K562 (cell line): ENCODE data around the gene RWDD3. TPM values are rescaled to one million over a fixed set of nuclear protein-coding genes. Genes with fewer than 3 reads are reported as not detected.

Source experiments
- CCNT2 ChIP-seq: IDR thresholded peaks from 2 replicates; pipeline ENCODE4 v1.6.1; 2011; ENCODE audit warnings: borderline replicate concordance, low read depth, mild to moderate bottlenecking, moderate library complexity, mixed read lengths, low read length; ENCODE audit not compliant: insufficient read length; ENCODE audit errors: extremely low read depth
- ETV5 ChIP-seq: sonication (generic); formaldehyde crosslinking; IDR thresholded peaks from 2 replicates; pipeline ENCODE4 v1.4.0; 2020; ENCODE audit warnings: low read depth, mild to moderate bottlenecking, missing genetic modification reagents
- FOXM1 ChIP-seq, 2 experiments: fragments of 450-650 bp in 1 of 2; sonication (generic) in 1 of 2; formaldehyde crosslinking in 1 of 2; IDR thresholded peaks; 2 replicates each; pipeline versions ENCODE4 v1.6.1 to v1.9.0; 2017 to 2022; ENCODE audit warnings: low read depth in 2 of 2, mild to moderate bottlenecking in 2 of 2, missing genetic modification reagents in 1 of 2, moderate library complexity in 1 of 2
- KDM4B ChIP-seq, 2 experiments: fragments of 450-650 bp in 1 of 2; sonication (generic) in 1 of 2; IDR thresholded peaks; 2 replicates each; pipeline ENCODE4 v1.6.1; 2016 to 2017; ENCODE audit warnings: borderline replicate concordance in 2 of 2, antibody characterized with exemption in 1 of 2, low read depth in 1 of 2, mild to moderate bottlenecking in 1 of 2
- OTX1 ChIP-seq: fragments of 450-650 bp; formaldehyde crosslinking; IDR thresholded peaks from 2 replicates; pipeline ENCODE4 v1.4.0; 2022; ENCODE audit warnings: mild to moderate bottlenecking
- SREBF1 ChIP-seq: fragments of 150-350 bp; IDR thresholded peaks from 2 replicates; pipeline ENCODE4 v1.6.1; 2014; ENCODE audit warnings: antibody characterized with exemption, low read depth, low read length, borderline replicate concordance
- ZC3H4 ChIP-seq: sonication (generic); formaldehyde crosslinking; IDR thresholded peaks from 2 replicates; pipeline ENCODE4 v1.9.0; 2021; ENCODE audit warnings: missing genetic modification reagents, borderline replicate concordance
- polyA plus RNA-seq, 8 experiments: library from polyadenylated mRNA; depleted of rRNA in 4 of 8; stranded (reverse) in 5 of 8; unstranded in 3 of 8; fragments of >200 nt; fragmentation: Nextera tagmentation in 2 of 8; fragmentation: Illumina TruSeq in 1 of 8; extraction: Ambion mirVana in 2 of 8; extraction: Trizol in 1 of 8; gene quantifications; 2 replicates each; pipeline versions ENCODE4 v1.2.1 to v1.2.3, GENCODE V29; 2011 to 2014; ENCODE audit warnings: inconsistent platforms in 1 of 8, missing spikeins in 1 of 8
- total RNA-seq, 7 experiments: library from RNA; depleted of rRNA in 6 of 7; stranded (reverse); fragments of >200 nt in 6 of 7; fragmentation: Illumina TruSeq in 2 of 7; extraction: Trizol in 2 of 7; gene quantifications; 2 replicates each; pipeline versions ENCODE4 v1.2.1 to v1.2.3, GENCODE V29; 2011 to 2021; ENCODE audit warnings: low replicate concordance in 1 of 7
- TF ChIP-seq, protein P1 (sequence below): fragments of 450-650 bp; IDR thresholded peaks from 2 replicates; pipeline ENCODE4 v1.6.1; 2014; ENCODE audit warnings: low read depth, mild to moderate bottlenecking, moderate library complexity, borderline replicate concordance
- TF ChIP-seq, protein P2 (sequence below), 2 experiments: fragments of 200-800 bp in 1 of 2; sonication (Bioruptor generic) in 1 of 2; sonication (generic) in 1 of 2; formaldehyde crosslinking in 1 of 2; IDR thresholded peaks in 1 of 2; conservative IDR thresholded peaks in 1 of 2; 2 replicates each; pipeline versions ENCODE4 v1.5.0 to v1.6.1; 2016 to 2020; ENCODE audit warnings: missing compliant biosample characterization in 1 of 2, missing genetic modification characterization in 1 of 2, missing genetic modification reagents in 1 of 2

RWDD3 gene
- total and polyA plus RNA-seq, 9 of the 15 experiments (the other 6 are each of a cell fraction or from before 2014, with no cell fraction given) = 21.6 to 65.0 (median 34.9) TPM

DNA sequence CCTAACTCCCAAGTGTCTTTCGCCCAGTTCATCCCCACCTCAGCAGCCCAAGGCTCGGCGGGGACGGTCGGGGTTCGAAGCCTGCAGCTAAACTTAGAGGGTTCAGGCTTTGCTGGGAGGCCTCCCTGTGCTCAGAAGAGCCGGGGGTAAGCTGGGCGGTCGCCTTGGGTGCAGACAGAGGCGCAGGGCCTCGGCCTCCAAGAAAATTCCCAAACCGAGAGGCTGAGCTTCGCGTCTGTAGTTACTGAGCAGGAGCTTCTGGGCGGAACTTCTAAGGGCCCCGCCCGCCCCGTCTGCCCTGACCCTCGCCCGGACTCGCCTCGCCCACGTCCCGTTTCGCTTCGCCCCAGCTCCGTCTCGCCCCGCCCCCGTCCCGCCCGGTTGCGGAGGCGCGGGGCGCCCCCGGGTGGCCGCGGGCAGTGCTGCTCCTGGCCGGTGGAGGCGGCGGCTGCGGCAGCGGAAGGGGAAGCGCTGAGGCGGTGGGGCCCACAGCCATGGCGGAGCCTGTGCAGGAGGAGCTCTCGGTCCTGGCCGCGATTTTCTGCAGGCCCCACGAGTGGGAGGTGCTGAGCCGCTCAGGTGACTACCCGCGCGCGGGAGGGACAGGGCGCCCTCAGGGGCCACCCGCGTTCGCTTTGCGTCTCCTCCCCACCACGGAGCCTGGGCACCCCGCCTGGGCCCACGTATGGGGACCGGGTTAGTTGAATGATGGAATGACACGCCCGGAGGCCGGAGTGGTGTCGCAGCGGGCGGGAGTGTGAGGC is at the start of gene RWDD3 (continued):
- TF ChIP-seq, protein P1, sequence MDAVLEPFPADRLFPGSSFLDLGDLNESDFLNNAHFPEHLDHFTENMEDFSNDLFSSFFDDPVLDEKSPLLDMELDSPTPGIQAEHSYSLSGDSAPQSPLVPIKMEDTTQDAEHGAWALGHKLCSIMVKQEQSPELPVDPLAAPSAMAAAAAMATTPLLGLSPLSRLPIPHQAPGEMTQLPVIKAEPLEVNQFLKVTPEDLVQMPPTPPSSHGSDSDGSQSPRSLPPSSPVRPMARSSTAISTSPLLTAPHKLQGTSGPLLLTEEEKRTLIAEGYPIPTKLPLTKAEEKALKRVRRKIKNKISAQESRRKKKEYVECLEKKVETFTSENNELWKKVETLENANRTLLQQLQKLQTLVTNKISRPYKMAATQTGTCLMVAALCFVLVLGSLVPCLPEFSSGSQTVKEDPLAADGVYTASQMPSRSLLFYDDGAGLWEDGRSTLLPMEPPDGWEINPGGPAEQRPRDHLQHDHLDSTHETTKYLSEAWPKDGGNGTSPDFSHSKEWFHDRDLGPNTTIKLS = no peak
- TF ChIP-seq FOXM1 (IDR thresholded peaks at IDR 0.05; ENCODE audit: low read depth) = no peak
- TF ChIP-seq FOXM1 (CRISPR knock-in tag; IDR thresholded peaks at IDR 0.05; ENCODE audit: low read depth) = 0 out of 2 replicates have a peak, but pooled peaks have one; percentile 82
- TF ChIP-seq SREBF1 = no peak
- TF ChIP-seq ETV5 (CRISPR knock-in tag) = peak; percentile 63
- TF ChIP-seq KDM4B (IDR thresholded peaks at IDR 0.05; ENCODE audit: borderline replicate concordance in 2 of 2, low read depth in 1 of 2) = no peak
- TF ChIP-seq, protein P2, sequence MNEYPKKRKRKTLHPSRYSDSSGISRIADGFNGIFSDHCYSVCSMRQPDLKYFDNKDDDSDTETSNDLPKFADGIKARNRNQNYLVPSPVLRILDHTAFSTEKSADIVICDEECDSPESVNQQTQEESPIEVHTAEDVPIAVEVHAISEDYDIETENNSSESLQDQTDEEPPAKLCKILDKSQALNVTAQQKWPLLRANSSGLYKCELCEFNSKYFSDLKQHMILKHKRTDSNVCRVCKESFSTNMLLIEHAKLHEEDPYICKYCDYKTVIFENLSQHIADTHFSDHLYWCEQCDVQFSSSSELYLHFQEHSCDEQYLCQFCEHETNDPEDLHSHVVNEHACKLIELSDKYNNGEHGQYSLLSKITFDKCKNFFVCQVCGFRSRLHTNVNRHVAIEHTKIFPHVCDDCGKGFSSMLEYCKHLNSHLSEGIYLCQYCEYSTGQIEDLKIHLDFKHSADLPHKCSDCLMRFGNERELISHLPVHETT (CRISPR knock-in tag; conservative IDR thresholded peaks at IDR 0.05 in 1 of 2, IDR thresholded peaks at IDR 0.05 in 1 of 2) = peak in 1 of 2 experiments; percentile 89; a peak in 2 of 4 replicates
- no peak for TF ChIP-seq OTX1 (CRISPR knock-in tag)
- TF ChIP-seq ZC3H4 (CRISPR knock-in tag) = no peak; the same call in 1 of the 2 replicates
- TF ChIP-seq CCNT2 = peak; percentile 91
- TF ChIP-seq, all 486 proteins: peak for 133
